ENCODE results near the gene BTN2A1. TPM values are rescaled to one million over a fixed set of nuclear protein-coding genes. Genes with fewer than 3 reads are reported as not detected.

Gene BTN2A1
- total and polyA plus RNA-seq, 10 of the 15 experiments (the other 5 are each of a cell fraction or from before 2014, with no cell fraction given), result 8.2 to 28.0 (median 15.8) TPM

DNA sequence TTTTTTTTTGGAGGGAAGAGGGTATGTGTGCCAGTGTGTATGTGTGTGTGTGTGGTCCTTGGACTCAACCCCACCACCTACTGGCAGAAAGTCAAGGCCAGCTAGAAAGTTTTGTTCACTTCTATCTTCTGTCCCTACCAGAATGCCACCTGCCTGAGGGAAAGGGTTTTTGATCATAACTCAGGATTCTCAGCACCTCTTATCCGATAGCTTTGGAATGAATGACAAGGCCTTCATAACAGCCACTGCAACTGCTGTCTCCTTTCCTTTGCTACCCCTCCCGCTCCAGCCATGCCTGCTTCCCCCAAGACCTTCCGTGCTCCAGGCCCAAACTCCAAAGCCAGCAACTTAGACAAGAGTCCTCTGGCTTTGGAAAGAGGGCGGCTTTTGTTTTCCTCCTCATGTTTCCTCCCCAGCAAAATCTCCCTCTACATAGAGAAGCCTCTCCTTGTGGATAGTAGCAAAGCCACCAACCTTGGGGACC is 37.0 kb upstream of the BTN2A1 start:
- H2AFZ ChIP-seq (ENCODE audit: control insufficient read depth, low read depth, low read length), result peak overlapping the region; percentile 92
- peak overlapping the region; percentile 64 for H3K9ac ChIP-seq (ENCODE audit: control insufficient read depth, insufficient read depth, low read length)
- no peaks in the 10 kb centered on the region for H3K79me2 ChIP-seq (ENCODE audit: control insufficient read depth, insufficient read depth, low read length)
- H3K9me3 ChIP-seq (replicated peaks; ENCODE audit: control insufficient read depth, insufficient read depth, low read length), result peaks cover 14% of the 10 kb centered on the region; the same call in 2 of the 3 replicates
- H3K4me2 ChIP-seq (ENCODE audit: control insufficient read depth, insufficient read depth), result peak overlapping the region; percentile 80
- peak overlapping the region; percentile 69; the same call in 1 of the 2 replicates for H3K4me3 ChIP-seq
- no peaks in the 10 kb centered on the region for H3K36me3 ChIP-seq (ENCODE audit: control insufficient read depth in 2 of 2, insufficient read depth in 2 of 2, low read length in 1 of 2)
- peak; percentile 69 for ATAC-seq
- FAIRE-seq, result no peak
- in situ Hi-C loops (cut with MboI), result no loop called here
- peaks cover 4% of the 10 kb centered on the region; the same call in 1 of the 2 replicates for H3K4me1 ChIP-seq (ENCODE audit: control insufficient read depth, insufficient read depth, low read length)
- 45% methylated on average over 4 of the region's 4 CpGs for WGBS (ENCODE audit: insufficient coverage, insufficient replicate concordance, low lambda C conversion rate, missing lambda C conversion rate)
- BruUV-seq (replicated peaks), result no TSS peak
- peak overlapping the region; percentile 26 for H3K27ac ChIP-seq (ENCODE audit: control insufficient read depth, insufficient read depth)
- no peak for DNase-seq (ENCODE audit: low read depth, low spot score)
- H3K27me3 ChIP-seq (replicated peaks in 1 of 2; ENCODE audit: control insufficient read depth in 2 of 2, insufficient read depth in 2 of 2, low read length in 1 of 2), result no peaks in the 10 kb centered on the region
- intact Hi-C loops (cut with micrococcal nuclease; ENCODE audit: unreplicated experiment), result loop anchor here (1.0 kb wide), 1 partner anchor 79 kb away; no protein-coding TSS in a partner anchor
- SMC1A ChIA-PET (ENCODE audit: uncharacterized antibody, unreplicated experiment), result interaction anchor here (0.7 to 1.4 kb wide), 3 partner anchors 25 to 75 kb away, joined by 3 to 8 read pairs (median 3); no protein-coding TSS in a partner anchor
- no peaks in the 10 kb centered on the region for H4K20me1 ChIP-seq (ENCODE audit: control insufficient read depth, insufficient read depth)
- CTCF ChIA-PET, result interaction anchor here (0.6 to 1.9 kb wide), 8 partner anchors 24 to 158 kb away, joined by 3 to 8 read pairs (median 4); no protein-coding TSS in a partner anchor
- RAD21 ChIA-PET (ENCODE audit: unreplicated experiment), result interaction anchor here (1.0 to 1.8 kb wide), 2 partner anchors 25 to 112 kb away, joined by 3 to 6 read pairs; no protein-coding TSS in a partner anchor
- POLR2A ChIA-PET, result no interaction called here
- TF ChIP-seq CREB1 (IDR thresholded peaks at IDR 0.05; ENCODE audit: low read depth), result no peak
- TF ChIP-seq CHD4 (IDR thresholded peaks at IDR 0.05), result no peak
- TF ChIP-seq SMARCA5 (IDR thresholded peaks at IDR 0.05), result peak; percentile 39; the same call in 1 of the 2 replicates
- peak; percentile 21; the same call in 1 of the 2 replicates for TF ChIP-seq SMC3 (IDR thresholded peaks at IDR 0.05; ENCODE audit: borderline replicate concordance, low read length)
- TF ChIP-seq WRNIP1 (IDR thresholded peaks at IDR 0.05; ENCODE audit: borderline replicate concordance, low read depth, low read length), result no peak
- TF ChIP-seq, protein P1, sequence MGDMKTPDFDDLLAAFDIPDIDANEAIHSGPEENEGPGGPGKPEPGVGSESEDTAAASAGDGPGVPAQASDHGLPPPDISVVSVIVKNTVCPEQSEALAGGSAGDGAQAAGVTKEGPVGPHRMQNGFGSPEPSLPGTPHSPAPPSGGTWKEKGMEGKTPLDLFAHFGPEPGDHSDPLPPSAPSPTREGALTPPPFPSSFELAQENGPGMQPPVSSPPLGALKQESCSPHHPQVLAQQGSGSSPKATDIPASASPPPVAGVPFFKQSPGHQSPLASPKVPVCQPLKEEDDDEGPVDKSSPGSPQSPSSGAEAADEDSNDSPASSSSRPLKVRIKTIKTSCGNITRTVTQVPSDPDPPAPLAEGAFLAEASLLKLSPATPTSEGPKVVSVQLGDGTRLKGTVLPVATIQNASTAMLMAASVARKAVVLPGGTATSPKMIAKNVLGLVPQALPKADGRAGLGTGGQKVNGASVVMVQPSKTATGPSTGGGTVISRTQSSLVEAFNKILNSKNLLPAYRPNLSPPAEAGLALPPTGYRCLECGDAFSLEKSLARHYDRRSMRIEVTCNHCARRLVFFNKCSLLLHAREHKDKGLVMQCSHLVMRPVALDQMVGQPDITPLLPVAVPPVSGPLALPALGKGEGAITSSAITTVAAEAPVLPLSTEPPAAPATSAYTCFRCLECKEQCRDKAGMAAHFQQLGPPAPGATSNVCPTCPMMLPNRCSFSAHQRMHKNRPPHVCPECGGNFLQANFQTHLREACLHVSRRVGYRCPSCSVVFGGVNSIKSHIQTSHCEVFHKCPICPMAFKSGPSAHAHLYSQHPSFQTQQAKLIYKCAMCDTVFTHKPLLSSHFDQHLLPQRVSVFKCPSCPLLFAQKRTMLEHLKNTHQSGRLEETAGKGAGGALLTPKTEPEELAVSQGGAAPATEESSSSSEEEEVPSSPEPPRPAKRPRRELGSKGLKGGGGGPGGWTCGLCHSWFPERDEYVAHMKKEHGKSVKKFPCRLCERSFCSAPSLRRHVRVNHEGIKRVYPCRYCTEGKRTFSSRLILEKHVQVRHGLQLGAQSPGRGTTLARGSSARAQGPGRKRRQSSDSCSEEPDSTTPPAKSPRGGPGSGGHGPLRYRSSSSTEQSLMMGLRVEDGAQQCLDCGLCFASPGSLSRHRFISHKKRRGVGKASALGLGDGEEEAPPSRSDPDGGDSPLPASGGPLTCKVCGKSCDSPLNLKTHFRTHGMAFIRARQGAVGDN (IDR thresholded peaks at IDR 0.05), result no peak
- TF ChIP-seq, protein P2, sequence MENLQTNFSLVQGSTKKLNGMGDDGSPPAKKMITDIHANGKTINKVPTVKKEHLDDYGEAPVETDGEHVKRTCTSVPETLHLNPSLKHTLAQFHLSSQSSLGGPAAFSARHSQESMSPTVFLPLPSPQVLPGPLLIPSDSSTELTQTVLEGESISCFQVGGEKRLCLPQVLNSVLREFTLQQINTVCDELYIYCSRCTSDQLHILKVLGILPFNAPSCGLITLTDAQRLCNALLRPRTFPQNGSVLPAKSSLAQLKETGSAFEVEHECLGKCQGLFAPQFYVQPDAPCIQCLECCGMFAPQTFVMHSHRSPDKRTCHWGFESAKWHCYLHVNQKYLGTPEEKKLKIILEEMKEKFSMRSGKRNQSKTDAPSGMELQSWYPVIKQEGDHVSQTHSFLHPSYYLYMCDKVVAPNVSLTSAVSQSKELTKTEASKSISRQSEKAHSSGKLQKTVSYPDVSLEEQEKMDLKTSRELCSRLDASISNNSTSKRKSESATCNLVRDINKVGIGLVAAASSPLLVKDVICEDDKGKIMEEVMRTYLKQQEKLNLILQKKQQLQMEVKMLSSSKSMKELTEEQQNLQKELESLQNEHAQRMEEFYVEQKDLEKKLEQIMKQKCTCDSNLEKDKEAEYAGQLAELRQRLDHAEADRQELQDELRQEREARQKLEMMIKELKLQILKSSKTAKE (IDR thresholded peaks at IDR 0.05; ENCODE audit: low read depth, poor library complexity, severe bottlenecking), result no peak
- TF ChIP-seq NR2C2 (IDR thresholded peaks at IDR 0.05; ENCODE audit: borderline replicate concordance, control insufficient read depth, insufficient read length, low read depth), result no peak
- no peak for TF ChIP-seq ZNF274 (IDR thresholded peaks at IDR 0.05; ENCODE audit: insufficient read depth, insufficient read length)
- TF ChIP-seq, protein P3, sequence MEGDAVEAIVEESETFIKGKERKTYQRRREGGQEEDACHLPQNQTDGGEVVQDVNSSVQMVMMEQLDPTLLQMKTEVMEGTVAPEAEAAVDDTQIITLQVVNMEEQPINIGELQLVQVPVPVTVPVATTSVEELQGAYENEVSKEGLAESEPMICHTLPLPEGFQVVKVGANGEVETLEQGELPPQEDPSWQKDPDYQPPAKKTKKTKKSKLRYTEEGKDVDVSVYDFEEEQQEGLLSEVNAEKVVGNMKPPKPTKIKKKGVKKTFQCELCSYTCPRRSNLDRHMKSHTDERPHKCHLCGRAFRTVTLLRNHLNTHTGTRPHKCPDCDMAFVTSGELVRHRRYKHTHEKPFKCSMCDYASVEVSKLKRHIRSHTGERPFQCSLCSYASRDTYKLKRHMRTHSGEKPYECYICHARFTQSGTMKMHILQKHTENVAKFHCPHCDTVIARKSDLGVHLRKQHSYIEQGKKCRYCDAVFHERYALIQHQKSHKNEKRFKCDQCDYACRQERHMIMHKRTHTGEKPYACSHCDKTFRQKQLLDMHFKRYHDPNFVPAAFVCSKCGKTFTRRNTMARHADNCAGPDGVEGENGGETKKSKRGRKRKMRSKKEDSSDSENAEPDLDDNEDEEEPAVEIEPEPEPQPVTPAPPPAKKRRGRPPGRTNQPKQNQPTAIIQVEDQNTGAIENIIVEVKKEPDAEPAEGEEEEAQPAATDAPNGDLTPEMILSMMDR (IDR thresholded peaks at IDR 0.05 in 2 of 3, conservative IDR thresholded peaks at IDR 0.05 in 1 of 3; ENCODE audit: control insufficient read depth in 2 of 3, extremely low read depth in 1 of 3, insufficient read depth in 1 of 3, low read depth in 3 of 3, low read length in 3 of 3), result peak; percentile 45 to 61 (median 59)
- TF ChIP-seq RAD21 (IDR thresholded peaks at IDR 0.05; ENCODE audit: insufficient read depth, low read depth, low read length), result peak; percentile 37; the same call in 1 of the 2 replicates
- TF ChIP-seq HDAC2 (IDR thresholded peaks at IDR 0.05), result no peak
- TF ChIP-seq, protein P4, sequence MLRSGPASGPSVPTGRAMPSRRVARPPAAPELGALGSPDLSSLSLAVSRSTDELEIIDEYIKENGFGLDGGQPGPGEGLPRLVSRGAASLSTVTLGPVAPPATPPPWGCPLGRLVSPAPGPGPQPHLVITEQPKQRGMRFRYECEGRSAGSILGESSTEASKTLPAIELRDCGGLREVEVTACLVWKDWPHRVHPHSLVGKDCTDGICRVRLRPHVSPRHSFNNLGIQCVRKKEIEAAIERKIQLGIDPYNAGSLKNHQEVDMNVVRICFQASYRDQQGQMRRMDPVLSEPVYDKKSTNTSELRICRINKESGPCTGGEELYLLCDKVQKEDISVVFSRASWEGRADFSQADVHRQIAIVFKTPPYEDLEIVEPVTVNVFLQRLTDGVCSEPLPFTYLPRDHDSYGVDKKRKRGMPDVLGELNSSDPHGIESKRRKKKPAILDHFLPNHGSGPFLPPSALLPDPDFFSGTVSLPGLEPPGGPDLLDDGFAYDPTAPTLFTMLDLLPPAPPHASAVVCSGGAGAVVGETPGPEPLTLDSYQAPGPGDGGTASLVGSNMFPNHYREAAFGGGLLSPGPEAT (IDR thresholded peaks at IDR 0.05; ENCODE audit: low read depth), result no peak
- no peak for TF ChIP-seq ZNF384 (IDR thresholded peaks at IDR 0.05; ENCODE audit: borderline replicate concordance, low read depth, low read length)

Measured in GM12878 (cell line).